Neuron (in vitro differentiated cells): ENCODE data around the gene CFAP299.

Source experiments
- H2AFZ ChIP-seq: one replicate; pipeline ENCODE4 v1.6.1; 2013; ENCODE audit warnings: low read depth, mild to moderate bottlenecking, inconsistent platforms, low read length, moderate library complexity
- H3K27me3 ChIP-seq: one replicate; pipeline ENCODE4 v1.6.1; 2013; ENCODE audit warnings: low read length; ENCODE audit not compliant: insufficient read depth
- H3K36me3 ChIP-seq: one replicate; pipeline ENCODE4 v1.6.1; 2013; ENCODE audit warnings: low read length; ENCODE audit not compliant: insufficient read depth
- H3K4me1 ChIP-seq: one replicate; pipeline ENCODE4 v1.6.1; 2013; ENCODE audit warnings: low read length; ENCODE audit not compliant: insufficient read depth
- H3K4me3 ChIP-seq: 2 replicates; pipeline ENCODE4 v1.5.1; 2013; ENCODE audit warnings: mild to moderate bottlenecking, low read length, moderate library complexity
- H3K9me3 ChIP-seq: one replicate; pipeline ENCODE4 v1.6.1; 2013; ENCODE audit warnings: low read length

Gene CFAP299

DNA sequence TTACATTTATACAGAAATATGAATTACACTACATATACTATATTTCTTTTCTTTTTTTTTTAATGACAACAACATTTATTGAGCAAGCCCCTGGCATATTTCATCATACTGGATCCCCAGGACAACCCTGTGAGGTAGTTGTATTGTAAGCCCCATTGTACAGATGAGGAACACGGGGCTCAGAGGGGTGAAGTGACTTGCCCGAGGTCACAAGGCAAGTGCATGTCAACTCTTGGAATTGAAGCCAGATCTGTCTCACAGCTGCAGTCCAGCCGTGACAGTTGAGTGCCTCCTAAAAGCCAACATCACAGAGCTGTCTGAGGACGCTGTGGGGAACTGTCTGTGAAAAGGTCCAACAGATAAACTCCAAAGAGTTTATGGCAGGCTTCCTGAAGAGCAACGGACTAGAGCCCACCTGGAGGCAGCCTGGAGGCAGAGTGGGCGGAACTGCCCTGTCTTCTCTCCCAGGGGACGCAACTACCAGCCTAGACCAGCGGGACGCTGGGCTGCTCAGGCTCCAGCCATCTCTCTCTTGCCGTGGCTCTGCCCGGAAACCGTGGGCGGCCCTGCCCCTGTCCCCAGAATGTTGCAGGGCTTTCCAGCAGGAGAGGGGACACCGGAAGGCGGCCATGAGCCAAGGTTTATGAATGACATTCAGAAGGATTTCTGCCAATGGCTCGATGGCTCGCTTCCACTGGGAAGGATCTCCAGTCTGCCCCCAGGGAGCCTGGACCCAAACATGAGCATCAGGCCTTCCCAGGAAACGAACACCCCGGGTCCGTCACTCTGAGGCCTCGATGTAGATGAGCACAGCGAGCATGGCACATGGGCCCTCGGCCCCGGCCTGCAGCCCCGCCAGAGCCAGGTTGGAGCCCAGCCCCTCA is 50.1 kb downstream of the CFAP299 start:
- Histone ChIP-seq H3K36me3 (no peaks in the 10 kb centered on the region), H2AFZ (no peak overlapping the region), H3K4me1 (no peaks in the 10 kb centered on the region), H3K9me3 (no peaks in the 10 kb centered on the region), H3K27me3 (no peaks in the 10 kb centered on the region), H3K4me3 (no peak overlapping the region)

DNA sequence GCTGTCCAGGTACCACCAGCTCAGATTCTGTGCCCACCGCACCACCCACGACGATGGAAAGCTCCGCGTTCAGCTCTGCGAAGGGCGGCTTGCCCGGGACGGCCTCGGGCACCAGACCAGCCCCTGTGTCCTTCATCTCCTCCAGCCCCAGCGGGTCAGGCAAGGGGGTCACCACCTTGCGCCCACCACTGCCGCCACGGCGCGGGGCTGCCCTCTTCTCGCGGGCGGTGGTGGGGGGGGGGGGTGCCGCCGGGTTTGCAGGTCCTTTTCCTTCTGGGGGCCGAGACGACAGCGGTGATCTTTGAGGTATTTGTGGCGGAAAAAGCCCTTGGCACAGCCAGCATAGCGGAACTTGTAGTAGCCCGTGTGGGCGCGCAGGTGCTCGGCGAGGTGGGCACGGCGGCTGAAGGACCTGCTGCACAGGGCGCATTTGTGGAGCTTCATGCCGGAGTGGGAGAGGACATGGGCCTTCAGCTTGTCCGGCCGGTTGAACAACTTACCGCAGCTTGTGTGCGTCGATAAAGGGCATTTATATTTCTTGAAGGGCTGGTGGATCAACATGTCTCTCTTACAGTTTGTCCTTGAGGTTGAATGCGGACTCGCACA is 50.9 kb downstream of the CFAP299 start:
- Histone ChIP-seq H3K27me3 (no peaks in the 10 kb centered on the region), H3K9me3 (no peaks in the 10 kb centered on the region), H3K4me3 (no peak overlapping the region), H3K4me1 (no peaks in the 10 kb centered on the region), H2AFZ (no peak overlapping the region), H3K36me3 (no peaks in the 10 kb centered on the region)

DNA sequence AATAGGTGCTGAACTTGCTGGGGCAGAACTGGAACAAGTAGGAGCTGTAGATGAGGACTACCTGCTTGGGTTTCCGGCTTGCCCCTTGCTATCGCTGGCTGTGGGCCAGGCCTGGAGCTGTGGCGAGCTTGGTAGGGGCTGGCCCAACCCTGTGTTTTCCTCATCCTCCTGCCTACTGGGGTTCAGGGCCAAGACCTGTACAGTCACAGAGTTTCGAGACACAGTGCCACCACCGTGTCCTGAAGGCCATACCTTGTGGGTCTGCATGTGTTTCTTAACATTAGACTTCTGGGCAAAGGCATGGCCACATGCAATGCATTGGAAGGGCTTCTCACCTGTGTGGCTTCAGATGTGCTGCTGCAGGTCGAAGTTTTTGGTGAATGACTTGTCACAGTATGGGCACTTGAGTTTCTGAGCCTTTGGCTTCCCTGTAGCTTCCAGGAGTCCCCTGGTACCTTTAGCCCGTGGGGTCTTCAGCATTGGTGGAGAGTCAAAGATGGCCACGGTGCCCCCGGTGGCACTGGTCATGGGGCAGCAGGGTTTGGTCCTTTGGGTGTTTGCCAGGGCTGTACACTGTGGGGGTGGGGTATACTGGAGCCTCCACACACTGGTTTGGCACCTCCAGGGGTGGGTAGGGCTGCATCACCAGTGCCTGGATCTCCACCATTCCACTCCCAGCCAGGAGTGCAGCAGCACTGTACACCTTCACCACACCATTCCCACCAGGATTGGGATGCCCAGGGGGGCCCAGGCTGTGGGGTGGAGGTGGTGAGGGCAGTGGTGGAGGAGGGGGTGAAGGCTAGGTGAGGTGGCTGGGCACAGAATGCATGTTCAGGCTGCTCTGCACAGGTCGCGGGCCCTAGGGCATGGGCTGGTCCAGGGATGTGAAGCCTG is 52.1 kb downstream of the CFAP299 start:
- no peaks in the 10 kb centered on the region for H3K4me1 ChIP-seq
- H3K27me3 ChIP-seq = no peaks in the 10 kb centered on the region
- H2AFZ ChIP-seq = no peak overlapping the region
- H3K4me3 ChIP-seq = no peak overlapping the region
- no peaks in the 10 kb centered on the region for H3K36me3 ChIP-seq
- H3K9me3 ChIP-seq = no peaks in the 10 kb centered on the region

DNA sequence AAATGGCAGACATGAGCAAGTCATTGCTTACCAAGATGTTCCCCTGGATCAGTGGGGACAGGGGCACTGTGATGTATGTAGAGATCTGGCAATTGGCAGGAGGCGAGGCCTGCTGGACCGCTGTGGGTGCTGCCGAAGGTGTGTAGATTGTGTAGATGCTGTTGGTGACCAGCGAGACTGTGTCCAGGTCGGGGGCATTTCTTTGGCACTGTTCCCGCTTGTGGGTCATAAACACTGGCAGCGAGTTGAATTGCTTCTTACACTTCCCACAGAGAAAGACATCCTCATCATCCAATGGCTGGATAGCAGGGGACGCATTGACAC is 52.7 kb downstream of the CFAP299 start:
- H3K36me3 ChIP-seq = no peaks in the 10 kb centered on the region
- H3K4me1 ChIP-seq = no peaks in the 10 kb centered on the region
- H3K27me3 ChIP-seq = no peaks in the 10 kb centered on the region
- no peaks in the 10 kb centered on the region for H3K9me3 ChIP-seq
- H2AFZ ChIP-seq = no peak overlapping the region
- H3K4me3 ChIP-seq = no peak overlapping the region

DNA sequence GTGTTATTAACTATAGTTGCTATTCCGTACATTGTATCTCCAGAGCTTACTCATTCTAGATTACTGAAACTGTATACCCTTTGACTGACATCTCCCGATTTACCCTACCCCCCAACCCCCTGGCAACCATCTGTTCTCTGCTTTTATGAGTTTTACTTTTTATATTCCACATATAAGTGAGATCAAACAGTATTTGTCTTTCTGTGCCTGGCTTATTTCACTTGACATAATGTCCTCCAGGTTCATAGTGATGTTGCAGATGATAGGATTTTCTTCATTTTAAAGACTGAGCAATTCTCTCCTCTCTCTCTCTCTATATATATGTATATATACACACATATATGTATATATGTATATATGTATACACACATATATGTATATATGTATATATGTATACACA is 54.6 kb downstream of the CFAP299 start:
- H3K4me1 ChIP-seq = no peaks in the 10 kb centered on the region
- no peak overlapping the region for H3K4me3 ChIP-seq
- H3K36me3 ChIP-seq = no peaks in the 10 kb centered on the region
- H3K27me3 ChIP-seq = no peaks in the 10 kb centered on the region
- H3K9me3 ChIP-seq = no peaks in the 10 kb centered on the region
- no peak overlapping the region for H2AFZ ChIP-seq

DNA sequence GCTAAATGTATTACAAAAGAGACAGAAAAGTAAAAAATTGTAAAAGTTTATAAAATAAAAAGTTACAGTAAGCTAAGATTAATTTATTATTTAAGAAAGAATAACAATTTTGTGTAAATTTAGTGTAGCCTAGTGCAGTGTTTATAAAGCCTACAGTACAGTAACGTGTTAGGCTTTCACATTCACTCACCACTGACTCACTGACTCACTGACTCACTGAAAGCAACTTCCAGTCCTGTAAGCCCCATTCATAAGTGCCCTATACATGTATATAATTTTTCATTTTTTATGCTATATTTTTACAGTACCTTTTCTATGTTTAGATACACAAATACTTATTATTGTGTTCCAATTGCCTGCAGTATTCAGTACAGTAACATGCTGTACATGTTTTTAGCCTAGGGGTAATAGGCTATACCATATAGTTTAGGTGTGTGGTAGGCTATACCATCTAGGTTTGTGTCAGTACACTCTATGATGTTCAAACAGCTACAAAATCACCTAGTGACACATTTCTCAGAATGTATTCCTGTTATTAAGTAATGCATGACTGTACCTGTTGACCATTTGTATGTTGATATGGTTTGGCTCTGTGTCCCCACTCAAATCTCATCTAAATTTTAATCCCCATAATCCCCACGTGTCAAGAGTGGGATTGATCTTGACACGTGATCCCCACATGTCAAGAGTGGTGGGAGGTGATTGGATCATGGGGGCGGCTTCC is 57.9 kb downstream of the CFAP299 start:
- Histone ChIP-seq H3K4me1 (no peaks in the 10 kb centered on the region), H3K9me3 (no peaks in the 10 kb centered on the region), H2AFZ (no peak overlapping the region), H3K4me3 (no peak overlapping the region), H3K36me3 (no peaks in the 10 kb centered on the region), H3K27me3 (no peaks in the 10 kb centered on the region)

DNA sequence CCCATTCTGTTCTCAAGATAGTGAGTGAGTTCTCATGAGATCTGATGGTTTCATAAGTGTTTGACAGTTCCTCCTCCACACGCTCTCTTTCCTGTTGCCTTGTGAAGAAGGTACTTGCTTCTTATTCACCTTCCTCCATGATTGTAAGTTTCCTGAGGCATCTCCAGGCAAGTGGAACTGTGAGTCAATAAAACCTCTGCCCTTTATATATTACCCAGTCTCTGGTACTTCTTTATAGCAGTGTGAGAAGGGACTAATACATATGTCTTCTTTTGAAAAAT is 58.4 kb downstream of the CFAP299 start:
- H3K36me3 ChIP-seq = no peaks in the 10 kb centered on the region
- no peak overlapping the region for H2AFZ ChIP-seq
- H3K4me1 ChIP-seq = no peaks in the 10 kb centered on the region
- H3K27me3 ChIP-seq = no peaks in the 10 kb centered on the region
- no peaks in the 10 kb centered on the region for H3K9me3 ChIP-seq
- no peak overlapping the region for H3K4me3 ChIP-seq

DNA sequence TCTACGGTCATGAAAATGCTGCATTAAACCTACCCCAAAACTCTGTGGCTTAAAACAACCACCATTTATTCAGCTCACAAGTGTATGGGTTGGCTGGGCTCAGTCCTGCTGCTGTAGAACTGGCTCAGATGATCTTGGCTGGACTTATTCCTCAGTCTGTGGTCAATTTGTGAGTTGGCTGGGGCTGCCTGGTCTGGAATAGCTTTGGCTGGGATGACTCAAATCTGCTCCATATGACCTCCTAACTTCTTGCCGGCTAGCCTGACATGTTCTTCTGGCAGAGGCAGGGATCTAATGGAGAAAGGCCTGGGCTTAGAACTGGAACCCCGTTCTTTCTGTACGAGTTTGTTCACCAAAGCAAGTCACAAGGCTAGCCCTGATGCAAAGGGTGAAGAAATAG is 71.7 kb downstream of the CFAP299 start:
- Histone ChIP-seq H3K27me3 (no peaks in the 10 kb centered on the region), H3K36me3 (no peaks in the 10 kb centered on the region)

DNA sequence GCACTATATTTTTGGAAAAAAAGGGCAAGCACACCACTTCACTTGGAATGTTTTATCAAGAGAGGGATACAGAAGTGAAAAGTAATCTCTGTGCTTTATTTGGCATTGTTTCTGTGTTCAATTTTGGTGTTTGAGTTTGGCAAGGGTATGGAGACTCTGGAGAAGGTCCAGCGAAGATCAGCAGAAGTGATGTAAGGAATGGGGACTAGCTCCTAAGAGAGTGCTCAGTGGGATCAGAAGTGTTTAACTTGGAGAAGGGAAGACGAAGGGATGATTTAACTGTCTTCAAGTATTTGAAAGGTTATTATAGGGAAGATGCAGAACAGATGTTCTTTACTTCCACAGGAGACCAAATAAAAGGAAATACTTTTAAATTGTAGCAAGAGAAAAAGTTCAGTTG is 74.3 kb downstream of the CFAP299 start:
- no peak overlapping the region for H3K4me3 ChIP-seq
- H3K4me1 ChIP-seq = no peaks in the 10 kb centered on the region
- peaks cover 6% of the 10 kb centered on the region for H3K27me3 ChIP-seq
- H2AFZ ChIP-seq = no peak overlapping the region
- H3K9me3 ChIP-seq = no peaks in the 10 kb centered on the region
- H3K36me3 ChIP-seq = no peaks in the 10 kb centered on the region

More for the DNA sequence above, 71.7 kb downstream of the CFAP299 start:
- Histone ChIP-seq H3K9me3 (no peaks in the 10 kb centered on the region), H2AFZ (no peak overlapping the region), H3K4me1 (no peaks in the 10 kb centered on the region), H3K4me3 (no peak overlapping the region)

DNA sequence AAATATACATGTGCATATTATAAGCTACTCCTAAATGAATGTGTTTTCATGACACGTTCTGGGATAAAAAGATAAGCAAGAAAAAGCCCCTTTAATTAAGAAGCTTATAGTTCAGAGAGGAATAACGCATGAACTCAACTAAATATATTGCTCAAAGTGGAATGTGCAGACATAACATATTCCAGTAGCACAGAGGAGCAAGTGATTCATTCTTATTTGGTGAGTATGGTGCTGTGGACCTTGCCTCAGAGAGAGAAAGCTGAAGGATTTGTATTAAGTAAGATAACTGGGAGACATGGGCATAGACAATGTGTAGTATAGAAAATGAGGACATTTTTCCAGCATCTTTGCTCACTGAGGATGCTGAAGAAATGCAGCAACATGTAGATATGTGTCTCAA is 76.8 kb downstream of the CFAP299 start:
- Histone ChIP-seq H3K4me1 (no peaks in the 10 kb centered on the region), H3K36me3 (no peaks in the 10 kb centered on the region), H3K27me3 (peaks cover 6% of the 10 kb centered on the region), H3K9me3 (no peaks in the 10 kb centered on the region), H2AFZ (no peak overlapping the region), H3K4me3 (no peak overlapping the region)

DNA sequence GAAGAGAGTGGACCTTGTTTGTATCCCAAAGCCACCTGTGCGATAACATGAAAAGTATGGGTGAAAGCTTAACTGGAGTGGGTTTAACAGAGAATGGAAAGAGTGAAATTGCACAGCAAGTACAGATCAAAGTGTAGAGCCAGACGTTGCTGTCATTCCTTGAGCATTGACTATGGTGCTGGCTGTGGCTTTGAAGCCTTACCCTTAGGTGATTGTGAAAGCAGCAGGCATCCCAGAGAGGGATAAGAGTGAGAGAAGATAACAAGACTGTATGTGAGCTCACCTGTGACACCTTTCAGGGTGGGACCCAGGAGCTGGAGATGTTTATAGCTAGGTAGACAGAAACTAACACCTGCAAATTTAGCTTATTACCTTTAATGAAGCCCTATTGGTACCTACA is 77.6 kb downstream of the CFAP299 start:
- H3K36me3 ChIP-seq = no peaks in the 10 kb centered on the region
- peaks cover 6% of the 10 kb centered on the region for H3K27me3 ChIP-seq
- H2AFZ ChIP-seq = no peak overlapping the region
- no peak overlapping the region for H3K4me3 ChIP-seq
- H3K9me3 ChIP-seq = no peaks in the 10 kb centered on the region
- H3K4me1 ChIP-seq = no peaks in the 10 kb centered on the region

DNA sequence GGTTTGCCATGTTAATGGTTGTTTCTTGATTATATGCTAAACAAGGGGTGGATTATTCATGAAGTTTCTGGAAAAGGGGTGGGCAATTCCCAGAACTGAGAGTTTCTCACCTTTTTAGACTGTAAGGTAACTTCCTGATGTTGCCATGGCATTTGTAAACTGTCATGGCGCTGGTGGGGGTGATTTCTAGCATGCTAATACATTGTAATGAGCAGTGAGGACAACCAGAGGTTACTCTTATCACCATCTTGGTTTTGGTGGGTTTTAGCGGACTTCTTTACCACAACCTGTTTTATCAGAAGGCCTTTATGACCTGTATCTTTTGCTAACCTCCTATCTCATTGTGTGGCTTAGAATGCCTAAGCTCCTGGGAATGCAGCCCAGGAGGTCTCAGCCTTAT is 81.5 kb downstream of the CFAP299 start:
- no peak overlapping the region for H2AFZ ChIP-seq
- H3K4me3 ChIP-seq = no peak overlapping the region
- no peaks in the 10 kb centered on the region for H3K4me1 ChIP-seq

DNA sequence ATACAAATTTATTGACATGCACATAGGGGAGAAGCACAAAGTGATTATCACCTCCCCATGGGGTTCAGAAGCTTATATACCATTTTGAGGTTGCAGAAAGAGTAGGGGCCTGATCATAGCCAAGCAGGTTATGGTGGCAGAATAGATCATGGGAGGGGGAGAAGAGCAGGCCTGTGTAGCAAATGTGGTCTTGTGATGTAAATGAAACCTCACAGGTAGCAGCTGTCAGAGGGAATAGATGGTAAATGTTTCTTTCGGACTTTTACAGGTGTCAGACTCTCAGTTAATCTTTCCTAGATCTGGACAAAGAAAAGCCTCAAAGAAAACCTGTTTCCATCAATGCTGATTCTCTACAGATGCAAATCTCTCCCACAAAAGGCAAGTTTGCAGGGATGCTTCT is 84.4 kb downstream of the CFAP299 start:
- no peak overlapping the region for H3K4me3 ChIP-seq
- no peaks in the 10 kb centered on the region for H3K27me3 ChIP-seq
- H3K36me3 ChIP-seq = no peaks in the 10 kb centered on the region
- no peak overlapping the region for H2AFZ ChIP-seq
- H3K4me1 ChIP-seq = no peaks in the 10 kb centered on the region
- no peaks in the 10 kb centered on the region for H3K9me3 ChIP-seq

More for the DNA sequence above, 81.5 kb downstream of the CFAP299 start:
- Histone ChIP-seq H3K9me3 (no peaks in the 10 kb centered on the region), H3K27me3 (peaks cover 6% of the 10 kb centered on the region), H3K36me3 (no peaks in the 10 kb centered on the region)
